ENCODE data around the gene SYT8. TPM values are rescaled to one million over a fixed set of nuclear protein-coding genes. Genes with fewer than 3 reads are reported as not detected.
"Not testable (repeated sequence)": the region's sequence is repeated elsewhere in the genome, so short reads cannot be mapped to it uniquely, and the experiment has no call there.

Gene SYT8
- total RNA-seq, 1 donor from 2014 or later: not detected

GRCh38 chr11:1793081-1793480, 41.7 kb upstream of the SYT8 start:
- Histone ChIP-seq H3K9me3 (replicated peaks) (peaks cover 6% of the 10 kb centered on the region), H3K4me1 (no peaks in the 10 kb centered on the region), H3K27ac (replicated peaks) (no peak overlapping the region), H3K36me3 (no peaks in the 10 kb centered on the region), H3K27me3 (ENCODE audit: low read depth) (peaks cover 66% of the 10 kb centered on the region), H3K4me3 (no peak overlapping the region)
- intact Hi-C loops (cut with micrococcal nuclease): no loop called here
- no peak for DNase-seq
- TF ChIP-seq CTCF (IDR thresholded peaks at IDR 0.05; ENCODE audit: borderline replicate concordance): no peak

DNA sequence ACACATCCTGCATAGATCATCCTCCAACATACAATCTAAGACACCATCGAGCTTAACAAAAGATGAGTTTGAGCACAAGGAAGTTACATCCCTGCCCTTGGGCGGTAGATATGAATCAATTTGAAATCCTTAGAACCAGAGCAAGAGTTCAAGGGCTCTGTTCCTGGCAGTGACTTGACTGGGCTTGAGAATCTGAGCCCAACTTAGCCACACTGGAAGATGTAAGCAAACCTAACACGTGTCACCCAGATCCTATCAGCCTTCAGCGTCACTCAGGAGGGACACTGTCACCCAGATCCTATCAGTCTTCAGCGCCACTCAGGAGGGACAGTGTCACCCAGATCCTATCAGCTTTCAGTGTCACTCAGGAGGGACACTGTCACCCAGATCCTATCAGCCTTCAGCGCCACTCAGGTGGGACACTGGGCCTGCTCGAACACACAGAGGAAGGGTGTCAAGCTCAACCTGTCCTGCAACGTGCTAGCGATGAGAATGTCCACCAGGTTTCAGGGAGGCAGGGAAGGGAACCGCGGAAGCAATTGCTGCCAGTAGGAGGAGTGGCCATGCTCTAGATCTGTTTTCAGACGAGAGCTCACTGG, 38.3 kb upstream of the SYT8 start:
- no peaks in the 10 kb centered on the region for H3K36me3 ChIP-seq
- H3K27ac ChIP-seq (replicated peaks): no peak overlapping the region
- DNase-seq: no peak
- intact Hi-C loops (cut with micrococcal nuclease): no loop called here
- peaks cover 91% of the 10 kb centered on the region for H3K27me3 ChIP-seq (ENCODE audit: low read depth)
- TF ChIP-seq CTCF (IDR thresholded peaks at IDR 0.05; ENCODE audit: borderline replicate concordance): no peak
- no peaks in the 10 kb centered on the region for H3K4me1 ChIP-seq
- H3K9me3 ChIP-seq (replicated peaks): no peaks in the 10 kb centered on the region
- no peak overlapping the region for H3K4me3 ChIP-seq

GRCh38 chr11:1797391-1798125, 37.2 kb upstream of the SYT8 start:
- no peak for TF ChIP-seq CTCF (IDR thresholded peaks at IDR 0.05; ENCODE audit: borderline replicate concordance)
- Histone ChIP-seq H3K9me3 (replicated peaks) (no peaks in the 10 kb centered on the region), H3K4me3 (no peak overlapping the region), H3K4me1 (no peaks in the 10 kb centered on the region), H3K27ac (replicated peaks) (no peak overlapping the region), H3K27me3 (ENCODE audit: low read depth) (peaks cover 93% of the 10 kb centered on the region), H3K36me3 (no peaks in the 10 kb centered on the region)
- no peak for DNase-seq
- intact Hi-C loops (cut with micrococcal nuclease): no loop called here

DNA sequence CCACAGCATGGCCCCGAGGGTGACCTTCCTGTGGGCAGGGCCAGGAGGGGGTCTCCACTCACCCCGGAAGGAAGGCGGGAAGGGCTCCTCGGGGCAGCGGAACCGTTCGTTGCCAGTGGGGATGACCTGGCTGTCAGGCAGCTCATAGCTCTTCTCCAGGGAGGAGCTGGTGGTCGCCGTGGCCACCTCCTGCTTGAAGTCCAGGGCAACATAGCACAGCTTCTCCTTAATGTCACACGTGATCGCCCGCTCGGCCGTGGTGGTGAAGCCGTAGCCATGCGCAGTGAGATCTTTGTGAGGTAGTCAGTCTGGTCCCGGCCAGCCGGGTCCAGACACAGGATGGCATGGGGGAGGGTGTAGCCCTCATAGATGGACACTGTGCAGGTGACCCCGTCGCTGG, 31.5 kb upstream of the SYT8 start:
- H3K4me1 ChIP-seq: no peaks in the 10 kb centered on the region
- no peaks in the 10 kb centered on the region for H3K36me3 ChIP-seq
- no peak for DNase-seq
- no peaks in the 10 kb centered on the region for H3K9me3 ChIP-seq (replicated peaks)
- H3K27ac ChIP-seq (replicated peaks): no peak overlapping the region
- no peak overlapping the region for H3K4me3 ChIP-seq
- TF ChIP-seq CTCF (IDR thresholded peaks at IDR 0.05; ENCODE audit: borderline replicate concordance): no peak
- H3K27me3 ChIP-seq (ENCODE audit: low read depth): peaks cover 86% of the 10 kb centered on the region
- intact Hi-C loops (cut with micrococcal nuclease): no loop called here

GRCh38 chr11:1803835-1804519, 30.8 kb upstream of the SYT8 start:
- H3K36me3 ChIP-seq; DNase-seq; intact Hi-C loops (cut with micrococcal nuclease); H3K9me3 ChIP-seq (replicated peaks); H3K4me3 ChIP-seq; H3K4me1 ChIP-seq; H3K27ac ChIP-seq (replicated peaks): not testable (repeated sequence)
- peaks cover 79% of the 10 kb centered on the region for H3K27me3 ChIP-seq (ENCODE audit: low read depth)

GRCh38 chr11:1805525-1805924, 29.3 kb upstream of the SYT8 start:
- no peaks in the 10 kb centered on the region for H3K9me3 ChIP-seq (replicated peaks)
- no peak for DNase-seq
- H3K27me3 ChIP-seq (ENCODE audit: low read depth): peaks cover 63% of the 10 kb centered on the region
- H3K4me1 ChIP-seq: no peaks in the 10 kb centered on the region
- no peak for TF ChIP-seq CTCF (IDR thresholded peaks at IDR 0.05; ENCODE audit: borderline replicate concordance)
- intact Hi-C loops (cut with micrococcal nuclease): no loop called here
- H3K36me3 ChIP-seq: no peaks in the 10 kb centered on the region
- no peak overlapping the region for H3K4me3 ChIP-seq
- H3K27ac ChIP-seq (replicated peaks): no peak overlapping the region

All from left ventricle myocardium inferior (tissue), 1 donor.